HG02938 (cell line): ENCODE data around the gene P2RY14.

ENCODE experiments used
- ATAC-seq: cut with Tn5 transposase; IDR thresholded peaks from one replicate; pipeline ENCODE4 v1.9.1; 2021; ENCODE audit warnings: mild to moderate bottlenecking, moderate library complexity; ENCODE audit not compliant: unreplicated experiment

P2RY14 gene

GRCh38 chr3:151192545-151192944, 85.8 kb downstream of the P2RY14 start:
- no peak for ATAC-seq

GRCh38 chr3:151191095-151191494, 87.2 kb downstream of the P2RY14 start:
- ATAC-seq: no peak

DNA sequence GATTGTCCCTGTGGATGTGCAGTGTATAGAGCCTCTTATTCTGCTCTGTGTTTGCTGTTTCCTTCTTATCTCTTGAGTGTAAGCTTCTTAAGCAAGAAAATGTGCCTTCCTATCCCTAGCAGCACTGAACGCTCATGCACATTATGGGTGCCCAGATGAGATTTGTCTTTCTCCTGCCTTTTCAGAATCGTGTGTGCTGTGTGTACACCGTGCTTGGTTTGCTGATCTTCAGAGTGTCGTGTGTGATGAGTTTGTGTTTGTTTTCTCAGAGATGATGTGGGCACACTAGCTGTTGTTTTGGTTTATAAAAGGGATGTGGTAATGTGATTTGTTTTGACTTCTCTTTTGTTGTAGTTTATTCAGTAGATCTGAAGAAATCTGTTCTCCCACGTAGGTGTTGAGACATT, 95.1 kb downstream of the P2RY14 start:
- ATAC-seq: no peak

GRCh38 chr3:151182349-151183079, 95.8 kb downstream of the P2RY14 start:
- no peak for ATAC-seq

DNA sequence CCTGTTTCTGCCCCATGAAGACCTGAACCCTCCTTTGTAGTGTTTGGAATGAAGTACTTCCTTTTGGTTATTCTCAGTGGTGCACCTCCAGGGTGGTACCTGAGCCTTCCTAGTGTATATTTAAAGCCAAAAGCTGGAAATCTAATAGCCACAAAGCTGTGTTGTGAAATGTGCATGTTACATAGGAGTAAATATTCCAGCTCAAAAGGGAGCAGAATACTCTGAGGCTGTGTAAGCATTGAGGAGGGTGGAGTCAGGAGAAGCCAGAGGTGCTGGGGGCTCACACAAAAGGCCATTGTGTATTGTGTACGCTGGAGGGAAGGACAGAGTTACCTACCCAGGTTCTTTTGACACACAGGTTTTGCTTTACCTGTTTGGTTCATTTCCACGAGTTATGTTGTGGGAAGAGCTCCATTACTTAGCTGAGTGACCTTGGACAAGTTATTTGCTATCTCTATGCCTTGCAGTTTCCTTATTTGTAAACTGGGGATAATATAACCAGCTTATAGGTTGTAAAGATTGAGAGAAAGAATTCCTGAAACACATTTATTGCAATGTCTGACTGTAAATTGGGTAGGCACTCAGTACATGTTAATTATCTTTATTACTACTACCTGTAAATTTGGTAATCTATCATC, 100.0 kb downstream of the P2RY14 start:
- ATAC-seq: no peak

- no peak for ATAC-seq
These were observed 102.4 kb downstream of the P2RY14 start for GRCh38 chr3:151175952-151176351.

DNA sequence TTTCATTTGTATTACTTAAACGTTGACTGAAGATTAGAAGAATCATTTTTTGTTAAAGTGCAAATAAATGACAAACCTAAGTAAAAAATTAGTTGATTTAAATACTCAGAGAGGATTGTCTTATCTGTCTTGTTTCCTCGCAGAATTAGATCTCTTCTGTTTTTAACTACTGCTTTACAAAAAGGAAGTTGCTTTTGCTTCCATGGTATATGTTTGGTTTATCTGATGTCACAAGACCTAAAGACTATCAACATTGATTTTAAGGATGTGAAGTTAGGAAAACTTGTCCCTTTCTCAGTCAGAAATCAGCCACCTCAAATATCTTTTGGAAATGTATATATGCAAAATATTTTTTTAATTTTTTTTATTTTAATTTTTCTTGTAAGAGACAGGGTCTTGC, 104.0 kb downstream of the P2RY14 start:
- ATAC-seq: no peak

GRCh38 chr3:151171145-151171757, 107.1 kb downstream of the P2RY14 start:
- ATAC-seq: peak; percentile 44

DNA sequence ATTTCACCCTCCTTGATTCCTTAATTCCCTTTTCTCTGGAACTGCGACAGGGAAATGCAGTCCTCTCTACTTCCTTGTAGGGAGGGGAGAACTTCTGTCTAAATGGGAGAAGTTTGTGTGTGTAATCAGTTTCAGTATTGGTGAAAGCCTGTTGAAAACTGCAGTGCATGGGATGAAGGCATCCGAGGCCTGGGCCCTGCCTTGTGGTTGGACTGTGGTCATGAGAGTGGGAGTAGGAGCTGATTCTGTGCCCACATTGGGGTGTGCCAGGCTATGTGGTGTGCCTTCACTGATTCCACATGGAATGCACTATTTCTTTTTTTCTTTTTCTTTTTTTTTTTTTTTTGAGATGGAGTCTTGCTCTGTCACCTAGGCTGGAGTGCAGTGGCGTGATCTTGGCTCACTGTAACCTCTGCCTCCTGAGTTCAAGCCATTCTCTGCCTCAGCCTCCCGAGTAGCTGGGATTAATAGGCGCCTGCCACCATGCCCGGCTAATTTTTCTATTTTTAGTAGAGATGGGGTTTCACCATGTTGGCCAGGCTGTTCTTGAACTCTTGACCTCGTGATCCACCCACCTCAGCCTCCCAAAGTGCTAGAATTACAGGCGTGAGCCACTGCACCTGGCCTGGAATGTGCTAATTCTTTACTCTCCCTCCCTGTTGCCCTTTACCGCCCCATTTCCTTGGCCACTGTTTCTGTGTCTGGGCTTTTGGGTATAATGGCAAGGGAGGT, 108.2 kb downstream of the P2RY14 start:
- peak; percentile 12 for ATAC-seq

- peak; percentile 61 for ATAC-seq
These were observed 108.9 kb downstream of the P2RY14 start for GRCh38 chr3:151169262-151169947.

- peak; percentile 45 for ATAC-seq
These were observed 109.9 kb downstream of the P2RY14 start for GRCh38 chr3:151168269-151169094.

DNA sequence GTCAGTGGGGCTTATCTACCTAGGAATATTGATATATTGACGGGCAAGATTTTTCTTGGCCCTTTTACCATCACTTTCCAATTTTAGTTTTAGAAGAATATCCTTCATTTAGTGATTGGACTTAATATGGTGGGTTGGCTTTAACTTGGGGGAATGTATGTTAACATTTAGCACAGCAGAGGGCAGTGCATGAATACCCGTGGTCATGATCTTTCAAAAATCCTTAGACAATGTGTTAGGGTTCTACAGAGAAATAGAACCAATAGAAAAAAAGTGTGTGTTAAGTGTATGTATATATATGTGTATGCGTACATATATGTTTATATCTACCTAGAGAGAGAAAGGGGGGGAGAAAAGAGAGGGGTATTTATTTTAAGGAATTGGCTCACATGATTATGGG, 112.2 kb downstream of the P2RY14 start:
- no peak for ATAC-seq

GRCh38 chr3:151165226-151165625, 113.1 kb downstream of the P2RY14 start:
- ATAC-seq: no peak
